Measurements from ENCODE around the gene FSD1.
A peak's percentile ranks its signal among the peaks of the same experiment; 100 is the strongest.
"Not testable (repeated sequence)": the region's sequence is repeated elsewhere in the genome, so short reads cannot be mapped to it uniquely, and the experiment has no call there.

Gene FSD1

DNA sequence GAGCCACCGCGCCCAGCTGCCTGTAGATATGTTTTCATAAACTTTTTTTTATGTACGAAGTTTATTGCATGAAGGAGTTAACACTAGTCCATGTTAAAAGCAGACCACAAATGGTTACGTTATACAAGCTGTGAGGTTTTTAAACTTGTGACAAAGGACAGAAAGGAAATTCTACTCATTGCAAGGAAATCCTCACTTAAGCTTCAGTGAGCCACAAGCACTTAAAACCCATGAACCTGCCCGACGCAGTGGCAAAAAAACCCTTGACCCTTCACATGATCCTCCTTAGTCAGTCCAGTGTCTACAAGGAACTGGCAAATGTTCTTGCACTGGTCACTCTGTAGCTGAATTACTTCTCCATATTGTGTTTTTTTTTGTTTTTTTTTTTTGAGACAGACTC lies 43.1 kb downstream of the FSD1 start:
- no peak for DNase-seq

DNA sequence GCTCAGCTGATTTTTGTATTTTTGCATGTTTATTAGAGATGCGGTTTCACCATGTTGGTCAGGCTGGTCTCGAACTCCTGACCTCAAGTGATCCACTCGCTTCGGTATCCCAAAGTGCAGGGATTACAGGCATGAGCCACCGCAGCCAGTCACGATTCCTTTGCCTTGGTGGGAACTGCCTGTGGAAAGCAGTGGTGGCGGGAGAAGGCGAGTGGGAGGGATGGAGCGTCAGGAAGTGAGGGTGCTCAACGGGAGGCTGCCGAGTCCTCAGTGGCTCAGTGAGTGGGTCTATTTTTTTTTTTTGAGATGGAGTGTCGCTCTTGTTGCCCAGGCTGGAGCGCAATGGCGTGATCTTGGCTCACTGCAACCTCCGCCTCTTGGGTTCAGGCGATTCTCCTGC lies 44.8 kb downstream of the FSD1 start:
- DNase-seq, result not testable (repeated sequence)

DNA sequence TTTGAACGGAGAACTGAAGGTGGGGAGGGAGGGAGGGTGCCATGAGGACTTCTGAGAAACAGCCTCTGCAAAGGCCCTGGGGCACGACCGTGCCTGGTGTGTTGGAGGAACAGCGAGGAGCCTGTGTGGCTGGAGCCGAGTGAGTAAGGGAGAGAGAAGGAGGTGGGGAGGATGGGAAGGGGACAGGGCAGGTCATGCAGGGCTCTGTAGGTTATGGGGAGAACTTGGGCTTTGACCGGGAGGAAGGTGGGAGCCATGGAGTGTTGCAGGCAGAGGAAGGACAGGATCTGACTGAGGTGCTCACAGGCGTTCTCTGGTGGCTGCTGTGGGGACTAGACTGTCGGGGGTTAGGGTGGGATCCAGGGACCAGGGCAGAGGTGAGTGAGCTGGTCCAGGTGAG lies 45.7 kb downstream of the FSD1 start:
- no peak for DNase-seq

DNA sequence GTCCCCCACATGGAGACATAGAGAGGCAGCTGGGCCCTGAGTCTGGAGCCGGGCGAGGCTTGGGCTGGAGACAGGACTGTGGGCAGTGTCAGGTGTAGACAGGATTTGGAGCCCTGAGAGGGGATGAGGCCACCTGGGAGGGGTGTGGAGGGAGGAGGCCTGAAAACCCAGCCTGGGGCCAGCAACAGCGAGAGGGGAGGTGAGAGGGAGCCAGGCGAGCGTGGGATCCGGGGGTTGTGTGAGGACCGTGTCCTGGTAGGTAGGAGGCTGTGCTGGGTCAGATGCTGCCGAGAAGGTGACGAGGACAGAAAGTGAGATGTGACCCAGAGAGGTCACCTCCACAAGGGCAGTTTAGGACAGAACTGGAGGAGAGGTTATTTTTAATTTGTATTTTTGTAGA lies 46.3 kb downstream of the FSD1 start:
- DNase-seq, result no peak

DNA sequence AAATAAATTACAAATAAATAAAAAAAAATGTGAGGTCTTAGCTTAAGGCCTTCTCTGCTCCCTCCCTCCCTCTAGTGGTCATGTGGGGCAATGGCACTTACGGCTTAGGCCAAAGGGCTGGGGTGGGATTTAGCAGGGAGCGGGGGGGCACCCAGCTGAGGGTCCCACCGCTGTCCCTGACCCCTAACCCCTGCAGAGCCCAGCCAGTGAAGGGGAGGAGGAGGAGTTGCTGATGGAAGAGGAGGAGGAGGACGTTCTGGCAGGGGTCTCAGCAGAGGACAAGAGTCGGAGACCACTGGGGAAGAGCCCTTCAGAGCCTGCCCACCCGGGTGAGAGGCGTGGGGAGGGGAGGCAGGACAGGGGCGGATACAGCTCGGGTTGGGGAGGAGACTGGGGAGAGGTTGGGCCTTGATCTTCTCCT lies 48.3 kb downstream of the FSD1 start:
- no peak for DNase-seq

DNA sequence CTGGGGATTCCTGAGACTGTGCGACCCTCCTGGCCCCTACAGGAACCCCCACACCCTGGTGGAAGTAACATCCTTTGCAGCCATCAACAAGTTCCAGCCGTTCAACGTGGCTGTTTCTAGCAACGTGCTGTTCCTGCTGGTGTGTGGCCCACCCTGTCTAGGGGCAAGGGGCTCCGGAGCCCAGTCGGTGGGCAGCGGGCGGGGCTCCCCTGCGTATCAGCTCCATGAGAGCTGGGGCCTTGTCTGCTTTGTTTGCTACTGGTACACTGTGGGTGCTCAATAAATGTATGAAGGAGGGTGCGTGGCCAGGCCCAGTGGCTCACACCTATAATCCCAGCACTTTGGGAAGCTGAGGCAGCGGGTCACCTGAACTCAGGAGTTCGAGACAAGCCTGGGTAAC lies 49.9 kb downstream of the FSD1 start:
- no peak for DNase-seq

DNA sequence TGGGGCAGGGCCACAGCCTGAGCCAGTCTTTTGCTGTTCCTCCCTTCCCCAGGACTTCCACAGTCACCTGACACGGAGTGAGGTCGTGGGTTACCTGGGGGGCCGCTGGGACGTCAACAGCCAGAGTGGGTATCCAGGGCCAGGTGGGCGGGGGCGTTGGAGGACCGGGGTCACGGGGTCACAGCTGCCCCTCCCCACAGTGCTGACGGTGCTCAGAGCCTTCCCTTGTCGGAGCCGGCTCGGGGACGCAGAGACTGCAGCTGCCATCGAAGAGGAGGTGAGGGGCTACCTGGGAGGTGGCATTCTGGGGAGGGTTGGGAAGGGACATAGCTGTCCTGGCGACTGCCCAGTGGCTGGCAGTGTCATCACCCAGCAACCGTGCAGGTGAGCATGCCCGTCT lies 50.5 kb downstream of the FSD1 start:
- DNase-seq, result no peak

DNA sequence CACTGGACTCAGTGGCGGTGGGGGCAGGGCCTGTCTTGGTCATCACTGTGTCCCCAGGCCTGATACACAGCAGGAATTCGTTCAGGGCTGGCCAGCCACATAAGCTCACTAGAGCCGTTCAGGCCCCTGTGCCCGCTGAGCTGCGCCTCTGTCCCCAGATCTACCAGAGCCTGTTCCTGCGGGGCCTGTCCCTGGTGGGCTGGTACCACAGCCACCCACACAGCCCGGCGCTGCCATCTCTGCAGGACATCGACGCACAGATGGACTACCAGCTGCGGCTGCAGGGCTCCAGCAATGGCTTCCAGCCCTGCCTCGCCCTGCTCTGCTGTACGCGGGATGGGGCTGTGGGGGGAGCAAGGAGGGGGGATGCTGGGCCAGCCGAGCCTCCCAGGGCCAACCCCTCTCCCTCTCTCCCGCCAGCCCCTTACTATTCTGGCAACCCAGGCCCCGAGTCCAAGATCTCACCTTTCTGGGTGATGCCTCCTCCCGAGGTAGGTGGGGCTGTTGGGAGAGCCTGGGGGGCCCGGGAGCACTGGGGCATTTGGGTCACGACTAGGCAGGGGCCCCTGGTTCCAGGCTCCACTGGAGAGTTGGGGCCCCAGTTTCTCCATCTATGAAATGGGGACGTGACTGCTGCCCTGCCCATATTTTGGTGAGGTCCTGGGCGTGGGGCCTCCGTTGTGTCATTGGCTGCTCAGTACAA lies 52.8 kb downstream of the FSD1 start:
- no peak for DNase-seq

DNA sequence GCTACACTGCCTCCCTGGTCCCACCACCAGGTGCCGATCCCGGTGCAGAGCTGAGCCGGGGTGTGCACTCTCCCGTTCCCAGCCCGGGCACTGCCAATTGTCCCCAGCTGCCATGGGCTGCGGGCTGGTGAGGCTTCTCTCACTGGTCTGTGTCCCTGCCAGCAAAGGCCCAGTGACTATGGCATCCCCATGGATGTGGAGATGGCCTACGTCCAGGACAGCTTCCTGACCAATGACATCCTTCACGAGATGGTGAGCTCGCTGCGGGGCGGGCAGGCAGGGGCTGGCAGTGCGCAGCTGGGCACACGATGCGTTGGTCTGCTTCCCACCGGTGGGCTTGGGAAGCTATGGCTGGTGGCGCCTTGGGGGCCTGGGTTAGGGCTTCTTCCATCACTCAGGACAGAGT lies 53.5 kb downstream of the FSD1 start:
- no peak for DNase-seq

DNA sequence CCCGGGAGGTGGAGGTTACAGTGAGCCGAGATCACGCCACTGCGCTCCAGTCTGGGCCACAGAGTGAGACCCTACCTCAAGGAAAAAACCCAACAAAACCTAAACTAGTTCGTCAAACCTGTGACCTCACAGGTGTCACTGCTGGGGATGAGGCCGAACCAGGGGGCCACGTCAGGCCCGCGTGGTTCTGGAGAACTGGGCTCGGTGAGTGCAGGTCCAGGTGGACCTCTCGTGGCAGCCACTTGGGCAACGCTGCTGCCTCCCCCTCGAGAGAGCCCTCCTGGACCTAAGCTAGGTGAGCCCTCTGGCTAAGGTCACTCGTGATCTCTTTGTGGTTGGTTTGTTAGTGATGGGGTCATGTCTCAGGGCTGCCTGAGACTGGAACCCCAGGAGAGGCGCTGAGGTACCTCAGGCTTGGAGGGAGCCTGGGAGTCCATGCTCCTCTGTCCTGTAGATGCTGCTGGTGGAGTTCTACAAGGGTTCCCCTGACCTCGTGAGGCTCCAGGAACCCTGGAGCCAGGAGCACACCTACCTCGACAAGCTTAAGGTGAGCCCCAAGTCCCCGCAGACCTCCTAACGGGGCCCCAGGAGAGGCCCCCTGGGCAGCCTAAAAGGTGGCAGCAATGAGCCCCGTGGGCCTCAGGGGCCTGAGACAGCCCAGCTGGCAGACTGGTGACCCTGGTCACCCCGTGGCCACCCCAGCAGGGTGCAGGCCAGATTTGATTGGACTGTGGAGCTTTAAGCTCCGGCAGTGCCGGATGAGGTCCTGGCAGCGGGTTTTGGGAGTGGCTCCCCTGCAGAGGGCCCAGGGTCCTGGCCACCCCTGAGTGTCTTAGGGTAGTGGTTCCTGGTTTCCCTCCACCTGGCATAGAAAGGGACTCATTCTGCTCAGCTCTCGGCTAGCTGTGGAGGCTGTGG lies 54.6 kb downstream of the FSD1 start:
- no peak for DNase-seq

DNA sequence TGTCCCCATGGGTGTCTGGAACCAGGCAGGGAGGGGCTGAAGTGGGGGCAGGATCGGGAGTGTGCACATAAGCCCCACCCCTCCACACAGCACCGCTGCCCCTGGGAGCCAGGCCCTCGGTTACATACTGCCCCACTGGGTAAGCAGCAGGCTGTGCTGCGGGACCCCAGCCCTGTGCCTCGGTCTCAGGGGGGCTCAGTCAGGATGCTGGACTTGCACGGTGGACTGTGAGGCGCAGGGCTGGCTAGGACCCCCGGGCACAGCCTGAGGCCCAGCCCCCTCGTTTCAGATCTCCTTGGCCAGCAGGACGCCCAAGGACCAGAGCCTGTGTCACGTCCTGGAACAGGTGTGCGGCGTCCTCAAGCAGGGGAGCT lies 55.2 kb downstream of the FSD1 start:
- DNase-seq, result no peak

DNA sequence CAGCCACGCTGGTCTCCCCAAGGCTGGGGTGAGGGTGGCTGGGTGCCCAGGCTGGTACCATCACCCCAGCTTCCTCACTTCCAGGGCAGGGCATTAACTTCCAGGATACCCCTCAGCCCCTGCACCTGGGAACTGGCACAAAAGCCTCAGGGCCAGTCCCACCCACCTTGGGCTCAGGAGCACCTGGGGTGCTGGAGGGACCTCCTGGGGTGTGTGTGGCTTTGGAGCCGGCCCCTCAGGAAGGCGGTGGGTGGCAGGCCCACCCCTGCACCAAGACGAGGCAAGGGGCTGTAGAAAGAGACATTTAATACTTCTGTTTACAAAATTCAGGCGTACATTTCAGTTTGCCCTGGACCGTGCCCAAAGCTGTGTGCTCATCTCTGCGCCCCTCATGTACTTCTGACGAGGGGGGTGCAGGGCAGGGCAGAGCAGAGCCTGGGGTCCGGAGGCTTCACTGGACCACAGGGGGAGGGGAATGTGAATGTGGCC lies 55.7 kb downstream of the FSD1 start:
- no peak for DNase-seq

DNA sequence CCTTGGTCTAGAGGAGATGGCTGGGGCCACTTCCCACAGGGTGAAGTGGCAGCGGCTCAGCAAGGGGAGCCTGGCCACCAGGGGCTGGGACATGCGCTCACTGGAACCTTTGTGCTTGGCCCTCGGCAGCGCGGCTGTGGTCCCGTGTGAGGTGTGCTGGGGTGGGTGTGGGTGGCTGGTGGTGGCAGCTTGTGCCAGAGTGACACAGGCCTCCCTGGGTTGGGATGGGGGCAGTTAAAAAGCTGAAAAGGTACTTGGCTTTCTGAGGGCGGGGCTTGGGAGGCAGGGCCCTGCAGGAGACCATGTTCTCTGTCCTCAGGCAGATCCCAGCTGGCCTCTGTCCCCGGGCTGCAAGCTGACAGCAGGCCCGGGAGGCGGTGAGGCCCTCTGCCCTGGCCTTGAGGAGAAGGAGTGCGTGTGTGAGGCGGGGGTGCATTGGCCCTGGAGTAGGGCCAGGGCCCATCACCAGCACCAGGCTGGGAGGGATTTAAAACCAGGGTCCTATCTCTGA lies 56.3 kb downstream of the FSD1 start:
- no peak for DNase-seq

DNA sequence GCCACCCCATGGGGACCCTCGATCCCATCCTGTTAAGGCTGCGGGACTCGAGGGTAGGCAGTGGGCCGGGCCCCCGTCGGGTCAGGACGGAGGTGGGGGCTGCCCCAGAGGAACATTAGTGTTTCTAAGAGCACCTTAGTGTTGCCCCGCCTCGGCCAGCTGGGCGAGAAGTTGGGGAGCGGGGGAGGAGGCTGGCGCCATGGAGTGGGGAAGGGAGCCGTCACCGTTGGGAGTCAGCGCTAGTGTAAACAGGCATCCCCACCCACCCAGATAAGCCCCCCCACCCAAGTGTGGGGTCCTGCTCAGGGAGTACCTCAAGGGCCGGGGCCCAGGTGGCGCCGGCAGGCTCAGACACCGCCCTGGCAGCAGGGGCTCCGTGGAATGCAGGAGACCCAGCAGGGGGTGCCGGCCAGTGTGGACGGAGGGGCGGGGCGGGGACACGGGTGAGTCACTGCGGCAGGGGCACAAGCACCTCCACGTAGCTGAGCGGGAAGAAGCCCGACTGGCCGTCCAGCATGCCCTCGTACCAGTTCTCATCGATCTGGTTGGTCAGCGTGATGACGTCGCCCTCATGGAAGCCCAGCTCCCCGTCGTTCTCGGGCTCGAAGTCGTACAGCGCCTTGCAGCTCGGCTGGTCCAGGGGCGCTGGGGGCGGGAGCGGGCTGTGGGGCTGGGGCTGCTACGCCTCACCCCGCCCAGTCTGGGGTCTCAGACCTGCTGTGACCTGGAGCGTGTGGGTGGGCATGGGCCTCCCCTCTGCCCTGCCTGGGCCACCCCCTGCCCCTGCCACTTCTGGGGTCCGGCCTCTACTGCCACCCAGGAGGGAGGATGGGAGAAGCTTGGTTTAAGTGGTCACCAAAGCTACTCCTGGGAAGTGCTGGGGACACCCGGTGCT lies 57.0 kb downstream of the FSD1 start:
- DNase-seq, result no peak

DNA sequence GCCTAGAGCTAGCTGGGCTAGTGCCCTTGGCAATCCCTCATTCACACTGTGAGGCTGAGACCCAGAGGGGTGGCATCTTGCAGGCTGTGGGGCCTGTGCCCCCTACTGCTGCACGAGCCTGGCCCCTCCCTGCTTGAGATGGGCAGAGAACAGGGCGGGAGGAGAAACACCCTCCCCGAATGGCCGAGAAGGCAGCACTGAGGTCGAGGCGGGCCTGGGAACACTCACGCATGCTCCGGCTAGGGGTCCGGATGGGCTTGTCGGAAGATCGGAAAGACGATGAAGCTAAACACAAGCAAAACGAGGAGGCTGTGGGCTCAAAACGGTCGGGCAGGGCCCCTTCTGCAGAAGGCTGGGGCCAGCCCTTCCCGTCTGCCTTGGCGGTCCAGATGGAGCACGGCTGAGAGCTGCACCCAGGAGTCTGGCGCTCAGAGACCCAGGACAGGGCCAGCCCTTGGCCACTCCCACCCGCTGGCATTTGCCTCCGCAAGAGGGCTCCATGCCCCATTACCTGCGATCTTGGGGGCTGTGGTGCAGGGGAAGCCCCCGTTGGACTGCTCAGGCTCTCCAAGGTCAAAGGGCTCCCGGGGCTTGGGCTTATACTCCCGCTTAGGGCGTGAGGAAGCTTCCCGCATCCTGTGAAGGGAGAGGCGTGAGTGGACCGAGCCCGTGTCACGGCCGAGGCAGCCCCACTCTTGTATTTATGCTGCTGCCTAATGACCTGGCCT lies 57.9 kb downstream of the FSD1 start:
- no peak for DNase-seq

DNA sequence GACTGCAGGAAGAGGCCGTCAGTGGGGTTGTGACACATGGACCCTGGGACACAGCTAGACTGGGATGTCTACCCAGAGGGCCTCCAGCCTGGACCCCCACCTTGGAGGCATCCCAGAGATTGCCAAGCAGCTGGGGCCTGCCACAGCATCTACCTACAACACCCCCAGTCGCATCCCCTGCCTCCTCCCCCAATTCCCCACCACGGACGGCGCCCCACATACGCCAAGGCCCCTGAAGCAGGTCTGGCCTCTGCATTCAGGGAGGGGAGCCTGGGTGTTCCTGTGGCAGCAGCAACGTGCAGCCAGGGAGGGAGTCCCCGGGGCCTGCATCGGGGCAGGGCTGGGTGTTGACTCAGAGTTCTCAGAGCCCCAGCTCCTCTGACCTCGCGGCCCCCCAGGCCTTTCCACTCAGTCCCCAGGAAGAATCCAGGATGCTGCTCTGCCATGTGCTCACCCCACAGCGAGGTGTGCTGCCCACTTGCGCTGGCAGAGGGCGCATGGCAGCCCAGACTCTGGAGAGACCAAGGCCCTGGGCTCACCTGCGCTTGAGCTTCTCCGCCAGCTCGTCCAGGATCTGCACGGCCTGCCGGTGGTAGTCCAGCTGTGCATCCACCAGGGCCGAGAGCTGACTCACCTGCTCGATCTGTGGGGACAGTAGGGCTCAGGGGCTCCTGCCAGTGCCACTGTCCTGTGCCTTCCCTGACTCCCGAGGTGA lies 58.6 kb downstream of the FSD1 start:
- DNase-seq, result peak; percentile 30

DNA sequence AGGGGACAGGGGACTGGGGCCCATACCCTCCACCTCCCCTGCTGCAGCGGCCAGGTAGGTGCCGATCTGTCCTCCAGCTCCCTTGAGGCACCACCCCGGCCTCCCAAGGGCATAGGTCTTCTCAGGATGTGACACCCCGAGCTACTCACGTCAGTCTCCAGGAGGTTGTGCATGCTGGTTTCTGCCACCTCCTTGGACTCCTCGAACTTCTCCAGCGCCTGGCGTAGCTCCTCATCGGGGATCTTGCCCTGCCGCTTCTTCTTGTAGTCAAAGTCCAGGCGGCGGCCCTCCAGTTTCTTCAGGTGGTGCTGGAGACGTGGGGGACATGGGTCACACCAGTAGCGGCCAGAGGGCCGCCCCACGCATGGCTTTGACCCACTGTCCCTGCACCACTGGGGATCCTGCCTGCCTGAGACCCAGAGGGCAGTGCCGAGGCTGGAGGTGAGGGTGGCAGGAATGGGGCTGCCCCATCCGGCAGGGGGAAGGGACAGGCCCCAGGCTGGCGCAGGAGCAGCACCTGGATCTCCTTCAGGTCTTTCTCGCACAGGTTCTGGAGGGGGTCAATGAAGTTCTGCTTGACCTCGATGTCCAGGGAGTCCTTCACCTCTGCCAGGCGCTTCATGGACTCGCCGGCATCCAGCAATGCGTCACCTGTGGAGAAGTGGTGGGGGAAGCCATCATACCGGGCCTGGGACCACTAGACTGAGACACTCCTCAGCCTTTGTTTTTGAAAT lies 59.3 kb downstream of the FSD1 start:
- DNase-seq, result no peak

DNA sequence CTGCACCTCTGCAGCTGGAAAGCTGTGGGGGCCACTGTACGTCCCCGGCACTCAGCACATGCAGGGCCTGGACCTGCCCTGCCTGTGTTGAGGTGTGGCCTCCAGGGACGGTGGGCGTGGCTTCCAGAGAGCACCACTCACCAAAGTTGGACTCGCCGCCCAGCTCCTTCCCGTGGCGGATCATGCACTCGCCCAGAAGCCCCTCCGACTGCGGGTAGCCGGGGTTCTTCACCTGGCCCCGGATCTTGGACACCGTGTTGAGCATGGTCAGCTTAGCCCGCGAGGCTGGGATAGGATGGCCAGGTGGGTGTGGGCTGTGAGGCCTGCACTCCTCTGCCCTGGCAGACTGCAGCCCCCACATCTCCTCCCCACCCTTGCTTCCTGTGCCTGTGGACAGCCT lies 60.9 kb downstream of the FSD1 start:
- no peak for DNase-seq

DNA sequence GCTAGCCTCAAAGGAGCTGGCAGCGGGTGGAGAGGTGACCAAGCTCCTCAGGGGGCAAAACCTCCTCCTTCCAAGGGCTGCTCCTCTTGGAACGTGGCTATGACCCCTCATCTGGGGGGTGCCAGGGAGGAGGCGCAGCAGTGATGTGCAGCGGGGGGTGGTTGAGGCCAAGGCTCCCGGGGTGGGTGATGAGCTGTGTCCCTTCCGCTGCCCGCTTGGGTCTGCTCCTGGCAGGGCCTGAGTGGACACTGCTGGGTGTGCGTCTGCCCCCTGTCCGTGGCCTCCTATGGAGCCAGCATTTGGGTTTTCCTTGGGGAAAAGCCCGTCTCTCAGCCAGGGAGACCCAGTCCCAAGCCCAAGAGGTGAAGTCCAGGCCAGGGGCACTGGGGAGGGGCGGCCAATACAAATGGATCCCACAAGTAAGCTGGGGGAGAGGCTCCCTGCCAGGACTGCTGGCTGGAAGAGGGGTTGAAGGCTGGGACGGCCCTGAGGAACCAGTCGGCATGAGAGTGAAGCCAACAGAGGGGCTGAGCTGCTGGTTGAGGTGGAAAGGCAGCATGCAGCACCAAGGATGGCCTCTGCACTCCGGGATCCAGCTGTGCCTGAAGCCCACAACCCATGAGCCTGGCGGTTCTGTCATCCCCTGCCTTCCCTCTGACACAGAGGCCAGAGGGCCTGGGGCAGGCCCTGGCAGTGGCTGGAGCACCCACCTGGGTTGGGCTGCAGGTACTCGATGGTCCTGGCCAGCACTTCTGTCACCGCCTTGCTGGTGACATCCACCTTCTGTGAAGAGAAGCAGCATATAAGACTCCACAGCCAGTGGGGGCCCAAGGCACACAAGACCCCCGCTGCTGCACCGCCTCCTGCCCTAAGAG lies 61.6 kb downstream of the FSD1 start:
- DNase-seq, result no peak
